ACC112 (cell line): ENCODE data around the gene SRCIN1.
"Not testable (repeated sequence)": the region's sequence is repeated elsewhere in the genome, so short reads cannot be mapped to it uniquely, and the experiment has no call there.

ENCODE experiments used
- H2AFZ ChIP-seq: fragments of 200-600 bp; sonication (generic); one replicate; pipeline ENCODE4 v1.6.0; 2017; ENCODE audit warnings: antibody characterized with exemption, low read length; ENCODE audit not compliant: unreplicated experiment
- H3K27ac ChIP-seq: fragments of 200-600 bp; sonication (generic); 2 replicates; pipeline ENCODE4 v1.5.1; 2014; ENCODE audit warnings: low read depth, mild to moderate bottlenecking, antibody characterized with exemption, low read length, moderate library complexity
- H3K27me3 ChIP-seq: fragments of 200-600 bp; sonication (generic); 2 replicates; pipeline ENCODE4 v1.6.1; 2014; ENCODE audit warnings: mild to moderate bottlenecking, antibody characterized with exemption, low read length, moderate library complexity, mixed read lengths; ENCODE audit not compliant: insufficient read depth
- H3K36me3 ChIP-seq: fragments of 200-600 bp; sonication (generic); 2 replicates; pipeline ENCODE4 v1.6.1; 2016; ENCODE audit warnings: mild to moderate bottlenecking, antibody characterized with exemption, low read length, moderate library complexity, mixed read lengths; ENCODE audit not compliant: insufficient read depth
- H3K4me1 ChIP-seq: fragments of 200-600 bp; sonication (generic); one replicate; pipeline ENCODE4 v1.6.1; 2016; ENCODE audit warnings: low read length, mixed read lengths; ENCODE audit not compliant: insufficient read depth, unreplicated experiment, control insufficient read depth
- H3K4me3 ChIP-seq: fragments of 200-600 bp; sonication (generic); 2 replicates; pipeline ENCODE4 v1.5.1; 2014; ENCODE audit warnings: mild to moderate bottlenecking, low read depth, low read length
- H3K79me2 ChIP-seq: fragments of 200-600 bp; sonication (generic); one replicate; pipeline ENCODE4 v1.6.0; 2016; ENCODE audit warnings: low read length; ENCODE audit not compliant: control insufficient read depth, unreplicated experiment, insufficient read depth

SRCIN1 gene

DNA sequence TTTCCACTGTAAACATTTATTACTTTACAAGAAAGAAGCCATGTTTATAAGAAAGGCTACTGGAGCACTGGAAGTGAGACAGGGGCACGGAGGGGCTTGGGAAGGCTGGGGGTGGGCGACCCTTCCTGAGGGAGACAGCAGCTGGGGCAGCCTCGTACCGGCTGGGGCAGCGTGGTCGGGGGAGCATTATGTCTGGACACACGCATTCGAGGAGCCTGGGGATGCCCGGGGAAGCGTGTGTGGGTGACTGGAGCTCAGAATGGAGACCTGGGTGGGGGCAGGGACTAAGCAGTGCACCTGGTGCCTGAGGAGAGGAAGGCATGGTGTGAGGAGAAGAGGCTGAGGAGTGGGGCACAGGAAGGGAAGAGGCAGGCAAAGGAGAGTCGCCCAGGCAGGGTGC lies 64.5 kb downstream of the SRCIN1 start:
- Histone ChIP-seq H3K79me2 (no peaks in the 10 kb centered on the region), H3K4me3 (no peak overlapping the region), H2AFZ (no peak overlapping the region), H3K27me3 (peaks cover 1% of the 10 kb centered on the region), H3K27ac (no peak overlapping the region), H3K4me1 (no peaks in the 10 kb centered on the region), H3K36me3 (no peaks in the 10 kb centered on the region)

DNA sequence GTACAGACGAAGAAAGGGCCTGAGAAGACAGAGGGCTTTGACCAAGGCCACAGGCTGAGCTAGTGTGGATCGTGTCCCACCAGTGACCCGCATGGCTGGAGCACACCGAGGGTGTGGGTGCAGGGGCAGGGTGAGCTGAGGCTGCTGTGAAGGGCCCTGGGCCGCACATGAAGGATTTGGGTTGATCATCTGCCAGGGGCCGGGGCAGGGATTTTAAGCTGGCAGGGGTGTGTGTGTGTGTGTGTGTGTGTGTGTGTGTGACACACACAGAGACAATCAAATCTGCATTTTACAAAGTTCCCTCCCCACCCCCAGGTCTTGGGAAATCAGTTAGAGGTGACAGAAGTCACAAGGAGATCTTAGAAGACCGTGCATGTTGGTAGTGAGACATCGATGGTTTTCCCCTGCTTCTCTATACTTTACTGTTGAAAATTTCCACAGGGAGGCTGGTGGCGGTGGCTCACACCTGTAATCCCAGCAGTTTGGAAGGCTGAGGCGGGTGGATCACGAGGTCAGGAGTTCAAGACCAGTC lies 65.2 kb downstream of the SRCIN1 start:
- no peaks in the 10 kb centered on the region for H3K36me3 ChIP-seq
- H3K4me3 ChIP-seq: no peak overlapping the region
- H3K27me3 ChIP-seq: peaks cover 8% of the 10 kb centered on the region
- H3K4me1 ChIP-seq: no peaks in the 10 kb centered on the region
- no peak overlapping the region for H2AFZ ChIP-seq
- H3K79me2 ChIP-seq: no peaks in the 10 kb centered on the region
- H3K27ac ChIP-seq: no peak overlapping the region

DNA sequence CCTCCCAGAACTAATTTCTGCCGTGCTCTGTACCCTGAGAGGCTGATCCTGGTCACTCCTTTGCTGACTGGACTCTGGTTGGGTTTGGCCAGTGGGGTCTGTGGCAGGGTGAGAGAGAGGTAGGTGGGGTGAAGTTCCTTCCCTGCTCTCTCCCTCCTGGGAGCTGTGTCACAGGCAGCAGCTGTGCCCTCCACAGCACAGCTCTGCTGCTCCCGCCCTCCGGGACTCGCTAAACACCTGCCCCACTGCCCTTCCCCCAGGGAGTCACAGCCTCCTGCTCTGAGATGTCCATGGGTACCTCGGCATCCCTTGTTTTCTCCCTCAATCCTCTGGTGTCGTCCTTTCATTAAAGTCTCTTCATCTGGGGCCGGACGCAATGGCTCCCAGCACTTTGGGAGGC lies 66.4 kb downstream of the SRCIN1 start:
- no peak overlapping the region for H3K4me3 ChIP-seq
- no peak overlapping the region for H2AFZ ChIP-seq
- peaks cover 9% of the 10 kb centered on the region for H3K27me3 ChIP-seq
- H3K79me2 ChIP-seq: no peaks in the 10 kb centered on the region
- no peaks in the 10 kb centered on the region for H3K36me3 ChIP-seq
- H3K4me1 ChIP-seq: no peaks in the 10 kb centered on the region
- H3K27ac ChIP-seq: no peak overlapping the region

DNA sequence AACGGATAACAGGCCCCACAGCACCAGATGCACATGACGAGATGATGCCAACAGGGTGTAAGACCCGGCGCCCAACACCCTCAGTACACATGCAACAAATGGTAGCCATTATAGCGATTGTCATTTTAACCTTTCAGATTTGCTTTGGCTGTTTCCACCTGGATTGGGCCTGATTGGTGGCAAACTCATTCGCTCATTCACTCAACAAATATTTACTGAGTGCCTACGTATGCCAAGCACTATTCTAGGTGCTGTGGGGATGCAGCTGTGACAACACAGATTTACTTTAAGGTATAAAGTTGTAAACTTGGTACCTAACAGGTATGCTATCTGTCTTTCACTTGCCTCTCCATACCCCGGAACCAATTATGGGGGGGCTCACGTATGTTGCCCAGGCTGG lies 66.8 kb downstream of the SRCIN1 start:
- H3K79me2 ChIP-seq: no peaks in the 10 kb centered on the region
- no peaks in the 10 kb centered on the region for H3K4me1 ChIP-seq
- no peak overlapping the region for H2AFZ ChIP-seq
- no peak overlapping the region for H3K27ac ChIP-seq
- no peaks in the 10 kb centered on the region for H3K36me3 ChIP-seq
- no peak overlapping the region for H3K4me3 ChIP-seq
- peaks cover 9% of the 10 kb centered on the region for H3K27me3 ChIP-seq

DNA sequence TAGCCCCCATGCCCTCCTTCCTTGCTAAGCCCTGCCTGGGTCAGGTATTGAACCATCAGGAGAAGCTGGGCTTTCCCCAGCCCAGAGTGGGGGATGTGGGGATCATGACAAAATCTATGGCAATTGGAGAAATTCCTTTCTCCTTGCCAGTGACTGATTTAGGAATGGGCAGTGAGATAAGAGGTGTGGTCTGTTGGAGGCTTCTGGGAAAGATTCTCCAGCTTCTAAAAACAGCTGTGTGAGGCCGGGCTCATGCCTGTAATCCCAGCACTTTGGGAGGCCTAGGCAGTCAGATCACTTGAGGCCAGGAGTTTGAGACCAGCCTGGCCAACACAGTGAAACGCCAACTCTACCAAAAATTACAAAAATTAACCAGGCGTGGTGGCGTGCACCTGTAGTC lies 69.1 kb downstream of the SRCIN1 start:
- Histone ChIP-seq H3K27ac (no peak overlapping the region), H3K27me3 (peaks cover 12% of the 10 kb centered on the region), H3K79me2 (no peaks in the 10 kb centered on the region), H2AFZ (no peak overlapping the region), H3K36me3 (no peaks in the 10 kb centered on the region), H3K4me3 (no peak overlapping the region), H3K4me1 (no peaks in the 10 kb centered on the region)

DNA sequence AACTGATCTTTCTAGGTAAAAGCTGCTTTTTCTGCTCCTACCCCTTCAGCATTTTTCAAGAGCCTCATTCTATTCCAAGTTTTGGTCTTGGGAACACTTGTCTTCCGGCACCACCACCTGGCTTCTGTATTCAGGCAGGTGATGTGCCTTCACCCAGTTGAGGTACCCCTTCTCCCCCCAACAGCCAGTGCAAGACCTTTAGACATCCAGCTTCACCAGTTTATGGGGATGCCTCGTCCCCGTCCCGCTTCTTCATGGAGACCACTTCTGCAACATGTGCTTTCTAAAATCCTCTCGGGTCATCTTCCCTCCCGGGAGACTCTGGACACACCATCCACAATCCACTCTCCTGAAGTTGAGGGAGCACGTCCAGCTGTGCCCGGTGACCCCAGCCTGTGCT lies 69.9 kb downstream of the SRCIN1 start:
- H3K4me1 ChIP-seq: no peaks in the 10 kb centered on the region

DNA sequence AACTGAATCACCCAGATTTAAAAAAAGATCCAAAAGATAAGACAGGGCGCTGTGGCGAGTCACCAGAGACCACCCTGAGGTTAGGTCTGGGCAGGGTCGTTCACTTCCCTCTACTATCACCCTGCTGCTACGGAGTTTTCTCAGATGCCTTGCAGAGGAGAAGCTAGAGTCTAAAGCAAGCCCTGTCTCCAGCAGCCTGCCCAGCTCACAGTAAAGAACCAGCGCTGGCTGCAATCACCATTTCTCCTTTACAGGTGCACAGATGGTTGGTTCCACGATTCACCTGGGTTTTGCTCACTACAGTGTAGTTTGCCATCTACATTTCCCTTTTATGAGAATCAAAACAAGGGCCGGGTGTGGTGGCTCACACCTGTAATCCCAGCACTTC lies 71.3 kb downstream of the SRCIN1 start:
- no peak overlapping the region for H3K27ac ChIP-seq
- no peak overlapping the region for H3K4me3 ChIP-seq
- H3K79me2 ChIP-seq: no peaks in the 10 kb centered on the region
- H3K4me1 ChIP-seq: no peaks in the 10 kb centered on the region
- no peaks in the 10 kb centered on the region for H3K36me3 ChIP-seq
- H2AFZ ChIP-seq: no peak overlapping the region
- H3K27me3 ChIP-seq: peaks cover 17% of the 10 kb centered on the region

More for the DNA sequence above, 69.9 kb downstream of the SRCIN1 start:
- Histone ChIP-seq H3K79me2 (no peaks in the 10 kb centered on the region), H2AFZ (no peak overlapping the region), H3K36me3 (no peaks in the 10 kb centered on the region), H3K27me3 (peaks cover 12% of the 10 kb centered on the region), H3K27ac (no peak overlapping the region), H3K4me3 (no peak overlapping the region)

DNA sequence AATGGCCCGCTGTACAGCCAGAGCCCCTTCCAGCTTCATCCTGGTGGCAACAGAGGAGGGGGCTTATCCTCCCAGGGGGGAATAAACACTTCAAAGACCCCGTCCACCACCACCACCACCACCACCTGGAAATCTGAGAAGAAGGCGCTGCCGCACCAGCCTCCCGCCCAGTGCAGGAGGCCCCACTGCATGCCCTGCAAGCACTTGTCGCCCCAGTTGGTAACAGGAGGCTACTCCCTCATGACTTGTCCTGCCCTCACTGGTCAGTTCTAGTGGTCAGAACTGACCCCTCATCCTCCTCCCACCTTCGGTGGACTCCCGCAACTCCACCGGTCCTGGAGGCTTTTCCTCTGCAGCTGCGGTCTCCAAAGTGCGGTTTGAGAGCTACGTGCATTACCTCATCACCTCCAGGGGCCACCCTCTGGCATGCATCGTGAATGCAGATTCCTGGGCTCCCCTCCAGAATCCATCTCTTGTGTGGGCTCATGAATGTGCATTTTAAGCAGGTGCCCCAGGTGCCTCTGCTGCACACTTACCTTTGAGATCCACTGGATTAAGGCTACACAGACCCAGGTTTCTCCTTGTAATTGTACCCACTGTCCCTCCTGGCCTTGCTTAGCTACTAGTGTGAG lies 71.8 kb downstream of the SRCIN1 start:
- H3K4me1 ChIP-seq: no peaks in the 10 kb centered on the region
- H3K27ac ChIP-seq: no peak overlapping the region
- H3K4me3 ChIP-seq: no peak overlapping the region
- H3K27me3 ChIP-seq: peaks cover 20% of the 10 kb centered on the region
- H3K36me3 ChIP-seq: no peaks in the 10 kb centered on the region
- H3K79me2 ChIP-seq: no peaks in the 10 kb centered on the region
- no peak overlapping the region for H2AFZ ChIP-seq

DNA sequence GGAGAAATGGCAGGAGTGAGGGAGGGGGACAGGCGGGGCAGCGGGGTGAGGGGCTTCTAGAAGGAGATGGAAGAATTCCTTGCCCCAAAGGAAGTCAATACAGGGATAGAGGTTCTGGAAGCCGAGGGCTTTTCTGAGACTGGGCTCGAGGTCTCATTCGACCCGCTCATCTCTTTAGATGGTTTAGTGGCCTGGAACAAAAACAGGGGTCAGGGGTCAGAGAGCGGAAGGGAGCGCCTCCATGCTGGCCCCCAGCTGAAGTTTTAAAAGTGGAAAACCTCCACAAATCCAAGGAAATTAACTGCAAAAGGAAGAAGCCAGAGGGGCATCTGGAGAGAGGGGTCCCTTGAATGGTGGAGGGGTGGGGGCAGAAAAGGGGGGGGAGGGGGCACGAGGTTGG lies 72.5 kb downstream of the SRCIN1 start:
- no peak overlapping the region for H3K4me3 ChIP-seq
- H3K27ac ChIP-seq: no peak overlapping the region
- no peaks in the 10 kb centered on the region for H3K79me2 ChIP-seq
- H2AFZ ChIP-seq: no peak overlapping the region
- peaks cover 23% of the 10 kb centered on the region for H3K27me3 ChIP-seq
- peaks cover 1% of the 10 kb centered on the region for H3K4me1 ChIP-seq
- no peaks in the 10 kb centered on the region for H3K36me3 ChIP-seq

DNA sequence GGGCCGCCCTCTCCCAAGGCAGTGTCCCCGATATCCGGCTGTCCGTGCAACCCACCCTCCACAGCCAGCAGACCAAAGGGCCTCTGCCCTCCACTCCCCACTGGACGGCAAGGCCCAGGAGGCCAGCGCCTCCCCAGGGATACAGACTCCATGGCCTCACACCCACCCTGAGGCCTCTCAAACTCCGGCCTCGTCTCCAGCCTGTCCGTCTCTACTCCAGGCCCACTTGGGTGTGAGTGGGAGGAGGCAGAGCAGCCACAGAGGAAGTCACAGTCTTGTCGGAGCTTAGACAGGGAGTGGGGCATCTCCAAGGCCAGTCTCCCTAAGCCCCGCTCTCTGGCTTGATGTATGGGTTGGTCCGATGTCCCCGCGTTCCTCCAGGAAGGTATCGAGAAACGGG lies 73.3 kb downstream of the SRCIN1 start:
- peaks cover 28% of the 10 kb centered on the region for H3K27me3 ChIP-seq
- peaks cover 2% of the 10 kb centered on the region for H3K4me1 ChIP-seq
- no peak overlapping the region for H2AFZ ChIP-seq
- H3K79me2 ChIP-seq: no peaks in the 10 kb centered on the region
- H3K4me3 ChIP-seq: no peak overlapping the region
- no peak overlapping the region for H3K27ac ChIP-seq
- H3K36me3 ChIP-seq: no peaks in the 10 kb centered on the region

DNA sequence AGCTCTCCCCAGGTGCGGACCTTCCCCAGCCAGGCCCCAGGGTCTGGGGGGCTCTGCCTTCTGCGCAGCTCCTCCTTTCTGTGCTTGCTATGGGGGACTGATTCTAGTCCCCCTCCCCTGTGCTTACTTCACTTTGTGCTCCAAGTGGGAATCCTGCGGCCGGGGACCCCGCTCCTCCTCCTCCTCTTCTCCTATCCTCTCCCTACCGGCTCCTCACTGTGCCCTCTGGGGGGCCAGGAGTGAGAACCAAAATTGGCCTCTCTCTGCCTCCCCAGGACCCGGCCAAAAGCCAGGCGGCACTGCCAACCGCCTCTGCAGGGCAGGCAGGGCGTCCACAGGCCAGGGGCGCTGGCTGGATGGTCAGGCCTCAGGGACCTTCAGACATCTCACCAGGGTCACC lies 74.0 kb downstream of the SRCIN1 start:
- H3K27ac ChIP-seq, H3K36me3 ChIP-seq, H3K4me1 ChIP-seq, H3K4me3 ChIP-seq, H2AFZ ChIP-seq, H3K79me2 ChIP-seq: not testable (repeated sequence)
- peaks cover 28% of the 10 kb centered on the region for H3K27me3 ChIP-seq
